ENCODE results near the gene TM9SF4. TPM values are rescaled to one million over a fixed set of nuclear protein-coding genes. Genes with fewer than 3 reads are reported as not detected.

The TM9SF4 gene
- total and polyA plus RNA-seq, 2 of the 8 experiments (the other 6 are each of a cell fraction or from before 2014, with no cell fraction given): 38.4 to 68.7 TPM

DNA sequence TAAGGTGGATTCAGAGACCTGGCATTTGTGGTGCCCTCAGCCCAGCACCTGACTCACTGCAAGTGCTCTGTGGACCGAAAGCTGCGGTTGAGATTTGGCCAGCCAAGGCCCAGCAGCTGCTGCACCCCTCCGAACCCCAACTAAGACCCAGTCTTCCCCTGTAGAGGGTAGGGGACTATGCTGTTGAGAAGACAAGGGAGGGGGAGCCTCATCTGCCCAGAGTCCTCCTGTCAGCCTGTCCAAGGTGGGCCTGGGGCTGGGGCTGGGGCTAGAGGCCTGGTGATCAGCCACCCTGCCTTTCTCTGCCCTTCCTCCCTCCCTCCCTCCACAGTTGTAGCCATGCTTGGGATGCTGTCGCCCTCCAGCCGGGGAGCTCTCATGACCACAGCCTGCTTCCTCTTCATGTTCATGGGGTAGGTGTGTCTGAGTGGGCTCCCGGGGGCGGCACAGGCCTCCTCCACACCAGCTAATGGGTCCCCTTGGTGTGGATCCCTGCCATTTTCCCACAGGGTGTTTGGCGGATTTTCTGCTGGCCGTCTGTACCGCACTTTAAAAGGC is 40.9 kb downstream of the TM9SF4 start:
- Histone ChIP-seq H3K4me3 (ENCODE audit: extremely low read depth in 1 of 4, insufficient read depth in 2 of 4, low read depth in 3 of 4, low read length in 4 of 4) (no peak overlapping the region), H3K79me2 (ENCODE audit: control insufficient read depth in 1 of 2, insufficient read depth in 2 of 2, low read length in 2 of 2) (no peaks in the 10 kb centered on the region), H3K4me2 (ENCODE audit: insufficient read depth in 1 of 2, low read depth in 2 of 2, low read length in 2 of 2) (no peak overlapping the region), H3K23ac (ENCODE audit: insufficient read length) (no peak overlapping the region), H3K4ac (replicated peaks; ENCODE audit: insufficient read length, low read depth, low read length) (no peak overlapping the region), H3K79me1 (ENCODE audit: low read depth, low read length) (no peaks in the 10 kb centered on the region), H3K23me2 (ENCODE audit: low read depth, low read length) (no peaks in the 10 kb centered on the region), H3K9me3 (ENCODE audit: insufficient read depth in 2 of 2, low read depth in 1 of 2, low read length in 1 of 2) (no peaks in the 10 kb centered on the region), H3K36me3 (ENCODE audit: control insufficient read depth in 2 of 4, insufficient read depth in 4 of 4, low read length in 3 of 4) (peaks cover 30 to 52% (median 41%) of the 10 kb centered on the region in 4 experiments), H3K14ac (ENCODE audit: insufficient read length) (no peak overlapping the region), H3K27ac (ENCODE audit: low read depth, low read length) (no peak overlapping the region), H4K5ac (ENCODE audit: insufficient read length, low read depth, low read length) (no peak overlapping the region), H2BK15ac (ENCODE audit: low read length) (no peak overlapping the region), H3K9ac (replicated peaks in 1 of 4; ENCODE audit: extremely low read depth in 1 of 4, low read depth in 3 of 4, low read length in 3 of 4) (no peak overlapping the region), H2AK5ac (ENCODE audit: low read depth, low read length) (no peak overlapping the region), H4K91ac (replicated peaks; ENCODE audit: insufficient read length, low read length) (no peak overlapping the region), H4K8ac (ENCODE audit: extremely low read depth, insufficient read depth, low read length) (no peak overlapping the region), H3K18ac (ENCODE audit: extremely low read depth, low read length) (no peak overlapping the region), H2AFZ (ENCODE audit: low read length) (no peak overlapping the region), H2BK20ac (ENCODE audit: low read length) (no peak overlapping the region), H2BK120ac (replicated peaks; ENCODE audit: low read depth, low read length) (no peak overlapping the region), H3K56ac (replicated peaks; ENCODE audit: insufficient read length, low read depth, low read length) (no peak overlapping the region), H4K20me1 (replicated peaks in 1 of 2; ENCODE audit: control insufficient read depth in 1 of 2, insufficient read depth in 2 of 2, low read length in 2 of 2) (peaks cover 2 to 4% of the 10 kb centered on the region in 2 experiments), H3K4me1 (replicated peaks in 1 of 4; ENCODE audit: control insufficient read depth in 3 of 4, insufficient read depth in 4 of 4, low read length in 3 of 4) (no peaks in the 10 kb centered on the region; a peak in 1 of 7 replicates), H2BK12ac (ENCODE audit: low read depth, low read length) (no peak overlapping the region), H2BK5ac (ENCODE audit: low read depth, low read length) (no peak overlapping the region), H3K27me3 (replicated peaks in 1 of 4; ENCODE audit: control insufficient read depth in 3 of 4, extremely low read depth in 1 of 4, insufficient read depth in 3 of 4, low read length in 3 of 4) (no peaks in the 10 kb centered on the region)
- TF ChIP-seq CTBP2 (IDR thresholded peaks at IDR 0.05; ENCODE audit: borderline replicate concordance, insufficient read depth, insufficient read length, low read length) (no peak), TEAD4 (IDR thresholded peaks at IDR 0.05; ENCODE audit: low read depth, low read length) (no peak), RNF2 (IDR thresholded peaks at IDR 0.05; ENCODE audit: borderline replicate concordance, low read depth, low read length, missing control alignments, poor library complexity, severe bottlenecking) (no peak), YY1 (IDR thresholded peaks at IDR 0.05; ENCODE audit: low read depth, low read length) (no peak), RXRA (IDR thresholded peaks at IDR 0.05; ENCODE audit: insufficient read depth, low read depth, low read length) (no peak), PHF8 (conservative IDR thresholded peaks at IDR 0.05; ENCODE audit: low read depth, low read length) (no peak), EP300 (IDR thresholded peaks at IDR 0.05; ENCODE audit: borderline replicate concordance in 1 of 2, low read depth in 2 of 2, low read length in 2 of 2) (no peak), EGR1 (IDR thresholded peaks at IDR 0.05; ENCODE audit: borderline replicate concordance, low read depth, low read length) (no peak), BRCA1 (IDR thresholded peaks at IDR 0.05; ENCODE audit: low read depth, low read length) (no peak)
- TF ChIP-seq, protein P1, sequence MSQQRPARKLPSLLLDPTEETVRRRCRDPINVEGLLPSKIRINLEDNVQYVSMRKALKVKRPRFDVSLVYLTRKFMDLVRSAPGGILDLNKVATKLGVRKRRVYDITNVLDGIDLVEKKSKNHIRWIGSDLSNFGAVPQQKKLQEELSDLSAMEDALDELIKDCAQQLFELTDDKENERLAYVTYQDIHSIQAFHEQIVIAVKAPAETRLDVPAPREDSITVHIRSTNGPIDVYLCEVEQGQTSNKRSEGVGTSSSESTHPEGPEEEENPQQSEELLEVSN (IDR thresholded peaks at IDR 0.05): no peak
- WGBS, 2 experiments (ENCODE audit: extremely low coverage in 1 of 2, insufficient coverage in 1 of 2, insufficient read length in 1 of 2, insufficient replicate concordance in 2 of 2, low coverage in 1 of 2, low lambda C conversion rate in 2 of 2, missing lambda C conversion rate in 1 of 2): 91% methylated on average over 10 of the region's 10 CpGs; no CpG with 5 or more reads in 1 of the 2 experiments
- no peak for FAIRE-seq
- ChIA-PET CTCF (ENCODE audit: partially characterized antibody) (interaction anchor here (1.0 to 1.4 kb wide), 2 partner anchors 298 to 327 kb away, joined by 4 read pairs; no protein-coding TSS in a partner anchor), POLR2A (ENCODE audit: partially characterized antibody) (no interaction called here)
- DNase-seq (ENCODE audit: low read depth in 1 of 2, low spot score in 2 of 2): no peak

All from H1 (cell line).